ENCODE results near the gene GREM1. TPM values are rescaled to one million over a fixed set of nuclear protein-coding genes. Genes with fewer than 3 reads are reported as not detected.

The GREM1 gene
- polyA plus RNA-seq, 12 donors, result 0.53 to 5.6 (median 0.92) TPM; not detected in 1

- DNase-seq, result no peak
Measured at GRCh38 chr15:32694222-32694983, 23.4 kb upstream of the GREM1 start.

GRCh38 chr15:32698773-32699390 lies 18.9 kb upstream of the GREM1 start:
- no peak for DNase-seq

GRCh38 chr15:32700501-32701150 lies 17.2 kb upstream of the GREM1 start:
- DNase-seq, result no peak

- no peak for DNase-seq
Measured at GRCh38 chr15:32701863-32702262, 15.9 kb upstream of the GREM1 start.

GRCh38 chr15:32704395-32704981 lies 13.3 kb upstream of the GREM1 start:
- DNase-seq, result no peak

GRCh38 chr15:32705446-32705845 lies 12.4 kb upstream of the GREM1 start:
- no peak for DNase-seq

- no peak for DNase-seq
Measured at GRCh38 chr15:32706704-32707103, 11.1 kb upstream of the GREM1 start.

- no peak for DNase-seq
Measured at GRCh38 chr15:32707436-32707835, 10.4 kb upstream of the GREM1 start.

GRCh38 chr15:32709295-32710033 lies 8.3 kb upstream of the GREM1 start:
- DNase-seq, result no peak

GRCh38 chr15:32715276-32715675 lies 2.5 kb upstream of the GREM1 start:
- DNase-seq, result no peak

- no peak for DNase-seq
Measured at GRCh38 chr15:32716216-32716914, 1.4 kb upstream of the GREM1 start.

GRCh38 chr15:32716915-32717425 lies 834 bp upstream of the GREM1 start:
- DNase-seq, result no peak

GRCh38 chr15:32718227-32718820 lies 520 bp downstream of the GREM1 start:
- DNase-seq, result no peak

GRCh38 chr15:32718821-32719716 lies 1.3 kb downstream of the GREM1 start:
- DNase-seq, result no peak

- DNase-seq, result no peak
Measured at GRCh38 chr15:32721596-32721995, 3.8 kb downstream of the GREM1 start.

- no peak for DNase-seq
Measured at GRCh38 chr15:32722136-32722535, 4.3 kb downstream of the GREM1 start.

GRCh38 chr15:32723171-32723948 lies 5.6 kb downstream of the GREM1 start:
- DNase-seq, result no peak

GRCh38 chr15:32729700-32730395 lies 12.0 kb downstream of the GREM1 start:
- no peak for DNase-seq

All from muscle of arm (tissue), 12 donors.